ENCODE data around the gene ADGRE2. TPM values are rescaled to one million over a fixed set of nuclear protein-coding genes. Genes with fewer than 3 reads are reported as not detected.
"Not testable (repeated sequence)": the region's sequence is repeated elsewhere in the genome, so short reads cannot be mapped to it uniquely, and the experiment has no call there.

ADGRE2 gene
- total RNA-seq, 1 donor = 22.7 TPM

GRCh38 chr19:14784730-14785101 lies 6.4 kb upstream of the ADGRE2 start:
- not testable (repeated sequence) for H3K27me3 ChIP-seq (ENCODE audit: insufficient read depth, low read length); H3K9me3 ChIP-seq (ENCODE audit: low read depth, low read length); H3K4me3 ChIP-seq (ENCODE audit: low read length)
- H3K4me1 ChIP-seq (ENCODE audit: insufficient read depth, low read length) = peaks cover 49% of the 10 kb centered on the region

- H3K27me3 ChIP-seq (ENCODE audit: insufficient read depth, low read length); H3K4me3 ChIP-seq (ENCODE audit: low read length); H3K9me3 ChIP-seq (ENCODE audit: low read depth, low read length): not testable (repeated sequence)
- peaks cover 54% of the 10 kb centered on the region for H3K4me1 ChIP-seq (ENCODE audit: insufficient read depth, low read length)
Measured at GRCh38 chr19:14783410-14783998, 5.1 kb upstream of the ADGRE2 start.

GRCh38 chr19:14782626-14783409 lies 4.5 kb upstream of the ADGRE2 start:
- Histone ChIP-seq H3K4me1 (ENCODE audit: insufficient read depth, low read length) (peaks cover 54% of the 10 kb centered on the region), H3K4me3 (ENCODE audit: low read length) (no peak overlapping the region)

GRCh38 chr19:14781713-14782536 lies 3.6 kb upstream of the ADGRE2 start:
- peaks cover 52% of the 10 kb centered on the region for H3K4me1 ChIP-seq (ENCODE audit: insufficient read depth, low read length)
- H3K4me3 ChIP-seq (ENCODE audit: low read length); H3K27me3 ChIP-seq (ENCODE audit: insufficient read depth, low read length): not testable (repeated sequence)

More at GRCh38 chr19:14782626-14783409, 4.5 kb upstream of the ADGRE2 start:
- H3K9me3 ChIP-seq (ENCODE audit: low read depth, low read length) = no peaks in the 10 kb centered on the region
- H3K27me3 ChIP-seq (ENCODE audit: insufficient read depth, low read length) = no peaks in the 10 kb centered on the region

GRCh38 chr19:14780622-14781225 lies 2.4 kb upstream of the ADGRE2 start:
- not testable (repeated sequence) for H3K27me3 ChIP-seq (ENCODE audit: insufficient read depth, low read length); H3K9me3 ChIP-seq (ENCODE audit: low read depth, low read length); H3K4me3 ChIP-seq (ENCODE audit: low read length)
- H3K4me1 ChIP-seq (ENCODE audit: insufficient read depth, low read length) = peaks cover 50% of the 10 kb centered on the region

More at GRCh38 chr19:14781713-14782536, 3.6 kb upstream of the ADGRE2 start:
- H3K9me3 ChIP-seq (ENCODE audit: low read depth, low read length) = not testable (repeated sequence)

- no peaks in the 10 kb centered on the region for H3K9me3 ChIP-seq (ENCODE audit: low read depth, low read length)
- peaks cover 44% of the 10 kb centered on the region for H3K4me1 ChIP-seq (ENCODE audit: insufficient read depth, low read length)
- H3K4me3 ChIP-seq (ENCODE audit: low read length) = no peak overlapping the region
- H3K27me3 ChIP-seq (ENCODE audit: insufficient read depth, low read length) = no peaks in the 10 kb centered on the region
Measured at GRCh38 chr19:14779151-14779550, 791 bp upstream of the ADGRE2 start.

GRCh38 chr19:14777645-14778044 lies 715 bp downstream of the ADGRE2 start:
- not testable (repeated sequence) for H3K4me3 ChIP-seq (ENCODE audit: low read length); H3K27me3 ChIP-seq (ENCODE audit: insufficient read depth, low read length); H3K9me3 ChIP-seq (ENCODE audit: low read depth, low read length)
- H3K4me1 ChIP-seq (ENCODE audit: insufficient read depth, low read length) = peaks cover 31% of the 10 kb centered on the region

GRCh38 chr19:14775869-14776586 lies 2.3 kb downstream of the ADGRE2 start:
- Histone ChIP-seq H3K9me3 (ENCODE audit: low read depth, low read length) (no peaks in the 10 kb centered on the region), H3K27me3 (ENCODE audit: insufficient read depth, low read length) (no peaks in the 10 kb centered on the region), H3K4me1 (ENCODE audit: insufficient read depth, low read length) (peaks cover 26% of the 10 kb centered on the region), H3K4me3 (ENCODE audit: low read length) (peak overlapping the region; percentile 66)

GRCh38 chr19:14775326-14775725 lies 3.0 kb downstream of the ADGRE2 start:
- H3K4me3 ChIP-seq (ENCODE audit: low read length) = peak overlapping the region; percentile 66
- not testable (repeated sequence) for H3K9me3 ChIP-seq (ENCODE audit: low read depth, low read length); H3K27me3 ChIP-seq (ENCODE audit: insufficient read depth, low read length)
- peaks cover 26% of the 10 kb centered on the region for H3K4me1 ChIP-seq (ENCODE audit: insufficient read depth, low read length)

GRCh38 chr19:14774373-14774772 lies 4.0 kb downstream of the ADGRE2 start:
- Histone ChIP-seq H3K4me1 (ENCODE audit: insufficient read depth, low read length) (peaks cover 26% of the 10 kb centered on the region), H3K9me3 (ENCODE audit: low read depth, low read length) (no peaks in the 10 kb centered on the region), H3K27me3 (ENCODE audit: insufficient read depth, low read length) (no peaks in the 10 kb centered on the region), H3K4me3 (ENCODE audit: low read length) (no peak overlapping the region)

GRCh38 chr19:14773722-14774121 lies 4.6 kb downstream of the ADGRE2 start:
- H3K4me1 ChIP-seq (ENCODE audit: insufficient read depth, low read length) = peaks cover 21% of the 10 kb centered on the region
- H3K27me3 ChIP-seq (ENCODE audit: insufficient read depth, low read length); H3K4me3 ChIP-seq (ENCODE audit: low read length); H3K9me3 ChIP-seq (ENCODE audit: low read depth, low read length): not testable (repeated sequence)

GRCh38 chr19:14772995-14773394 lies 5.4 kb downstream of the ADGRE2 start:
- no peaks in the 10 kb centered on the region for H3K27me3 ChIP-seq (ENCODE audit: insufficient read depth, low read length)
- peaks cover 21% of the 10 kb centered on the region for H3K4me1 ChIP-seq (ENCODE audit: insufficient read depth, low read length)
- no peaks in the 10 kb centered on the region for H3K9me3 ChIP-seq (ENCODE audit: low read depth, low read length)
- no peak overlapping the region for H3K4me3 ChIP-seq (ENCODE audit: low read length)

GRCh38 chr19:14772467-14772866 lies 5.9 kb downstream of the ADGRE2 start:
- Histone ChIP-seq H3K9me3 (ENCODE audit: low read depth, low read length) (no peaks in the 10 kb centered on the region), H3K4me1 (ENCODE audit: insufficient read depth, low read length) (peaks cover 21% of the 10 kb centered on the region), H3K27me3 (ENCODE audit: insufficient read depth, low read length) (no peaks in the 10 kb centered on the region), H3K4me3 (ENCODE audit: low read length) (no peak overlapping the region)

GRCh38 chr19:14770944-14771839 lies 7.2 kb downstream of the ADGRE2 start:
- Histone ChIP-seq H3K9me3 (ENCODE audit: low read depth, low read length) (no peaks in the 10 kb centered on the region), H3K4me3 (ENCODE audit: low read length) (no peak overlapping the region), H3K4me1 (ENCODE audit: insufficient read depth, low read length) (peaks cover 13% of the 10 kb centered on the region), H3K27me3 (ENCODE audit: insufficient read depth, low read length) (no peaks in the 10 kb centered on the region)

All from mononuclear cell (primary cell).